Measurements from ENCODE around the gene PHF2. TPM values are rescaled to one million over a fixed set of nuclear protein-coding genes. Genes with fewer than 3 reads are reported as not detected.

The PHF2 gene
- polyA plus RNA-seq (ENCODE audit: insufficient read length in 12 of 12) = 10 to 100 TPM in 11 of 12 donors, not detected in 1; 29.8 to 41.0 (median 36.1) TPM
- long read RNA-seq, donor 1 = 0 reads
- long read RNA-seq, donor 2, full-length matches to known transcripts = 1 of 1 reads
- long read RNA-seq, donor 2, partial matches to known transcripts = 0 of 1 reads
- long read RNA-seq, donor 2, other reads (novel, unspliced or antisense) = 0 of 1 reads
- long read RNA-seq, donor 3 = 0 reads
- long read RNA-seq, donor 4 = 0 reads
- long read RNA-seq, donor 5 = 0 reads
- long read RNA-seq, donor 6 = 0 reads
- long read RNA-seq, donor 7 = 0 reads
- long read RNA-seq, donor 8, partial matches to known transcripts = 5 of 5 reads
- long read RNA-seq, donor 8, other reads (novel, unspliced or antisense) = 0 of 5 reads
- long read RNA-seq, donor 9 = 0 reads
- long read RNA-seq, donor 10 = 0 reads
- long read RNA-seq, donor 11, partial matches to known transcripts = 0 of 5 reads
- long read RNA-seq, donor 11, other reads (novel, unspliced or antisense) = 5 of 5 reads

DNA sequence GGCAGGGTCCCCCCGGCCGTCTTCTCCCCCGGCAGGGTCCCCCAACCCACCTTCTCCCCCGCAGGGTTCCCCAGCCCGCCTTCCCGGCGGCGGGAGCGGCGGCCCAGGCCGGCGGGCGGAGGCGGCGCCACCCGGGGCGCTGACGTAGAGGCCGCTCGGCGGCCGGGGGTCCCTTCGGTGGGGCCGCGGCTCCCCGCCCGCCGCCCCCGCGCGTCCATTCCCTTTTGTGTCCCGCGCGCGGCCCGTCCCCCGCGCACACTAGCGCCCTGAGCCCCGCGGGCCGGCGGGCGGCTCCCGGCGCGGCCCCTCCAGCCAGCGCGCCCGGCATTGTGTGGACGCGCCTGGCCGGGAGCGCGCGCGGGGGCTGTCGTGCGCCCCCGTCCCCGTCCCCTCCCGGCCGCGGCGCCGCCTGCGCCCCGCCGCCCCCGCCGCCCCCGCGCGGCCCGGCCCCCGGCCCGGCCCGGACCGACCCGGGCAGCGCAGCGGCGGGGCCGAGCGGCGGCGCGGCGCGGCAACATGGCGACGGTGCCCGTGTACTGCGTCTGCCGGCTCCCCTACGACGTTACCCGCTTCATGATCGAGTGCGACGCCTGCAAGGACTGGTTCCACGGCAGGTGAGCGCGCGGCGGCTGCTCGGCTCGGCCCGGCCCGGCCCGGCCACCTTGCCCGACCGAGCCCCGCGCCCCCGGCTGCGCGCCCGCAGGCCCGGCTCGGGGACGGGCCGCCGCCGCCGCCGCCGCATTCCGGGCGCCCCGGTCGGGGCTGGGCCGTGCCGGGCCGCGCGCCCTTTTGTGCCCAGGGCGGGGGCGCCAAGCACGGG, at the start of gene PHF2:
Gene PHF2 (plus strand): TSS at position 327 of the 820 bp plus-strand sequence. CDS start 190 bp downstream, at position 517.
- no peak for DNase-seq

GRCh38 chr9:93531374-93531773, 45.0 kb upstream of the PHF2 start:
- DNase-seq = no peak

GRCh38 chr9:93532141-93532540, 44.2 kb upstream of the PHF2 start:
- no peak for DNase-seq

- DNase-seq = no peak
Observed at GRCh38 chr9:93533863-93534262, 42.5 kb upstream of the PHF2 start.

DNA sequence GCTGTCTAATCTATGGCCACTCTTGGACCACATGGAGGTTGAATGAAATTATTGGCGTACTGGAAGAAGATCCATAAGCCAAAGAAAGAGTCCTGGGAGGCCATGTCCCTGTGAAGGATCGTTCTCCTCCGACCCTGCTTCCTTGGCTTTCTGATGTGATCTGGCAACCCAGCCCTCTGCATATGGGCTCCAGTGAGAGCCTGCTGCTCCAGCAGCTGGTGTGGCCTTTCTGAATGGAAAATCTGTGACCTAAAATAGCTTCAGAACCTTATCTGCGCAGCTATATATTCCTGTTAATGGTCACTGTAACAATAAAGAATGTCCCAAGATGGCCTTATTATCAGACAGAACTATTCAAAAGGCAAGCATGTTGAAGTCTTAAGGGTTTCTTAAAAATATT, 40.2 kb upstream of the PHF2 start:
- DNase-seq = no peak

- DNase-seq = no peak
Observed at GRCh38 chr9:93536874-93537273, 39.5 kb upstream of the PHF2 start.

DNA sequence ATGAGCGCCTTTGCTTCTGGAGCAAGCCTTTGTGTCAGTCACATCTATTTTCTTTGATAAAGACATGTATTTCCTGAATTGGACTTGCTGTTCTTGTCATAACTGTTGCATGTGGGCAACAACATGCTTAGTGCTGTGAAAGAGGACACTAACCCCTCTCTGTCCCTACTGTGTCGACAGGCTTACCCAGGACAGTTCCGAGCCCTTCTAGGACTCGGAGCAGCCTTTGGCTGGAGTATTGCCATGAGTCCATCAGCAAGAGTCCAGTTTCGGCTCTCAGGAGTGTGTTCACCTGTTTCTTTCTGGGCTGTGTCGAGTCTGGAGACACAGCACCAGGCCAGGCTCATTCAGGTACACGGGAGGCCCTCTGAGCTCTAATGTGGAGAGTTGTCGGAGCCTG, 36.1 kb upstream of the PHF2 start:
- no peak for DNase-seq

GRCh38 chr9:93541005-93541404, 35.4 kb upstream of the PHF2 start:
- no peak for DNase-seq

GRCh38 chr9:93541581-93542349, 34.6 kb upstream of the PHF2 start:
- DNase-seq = no peak

DNA sequence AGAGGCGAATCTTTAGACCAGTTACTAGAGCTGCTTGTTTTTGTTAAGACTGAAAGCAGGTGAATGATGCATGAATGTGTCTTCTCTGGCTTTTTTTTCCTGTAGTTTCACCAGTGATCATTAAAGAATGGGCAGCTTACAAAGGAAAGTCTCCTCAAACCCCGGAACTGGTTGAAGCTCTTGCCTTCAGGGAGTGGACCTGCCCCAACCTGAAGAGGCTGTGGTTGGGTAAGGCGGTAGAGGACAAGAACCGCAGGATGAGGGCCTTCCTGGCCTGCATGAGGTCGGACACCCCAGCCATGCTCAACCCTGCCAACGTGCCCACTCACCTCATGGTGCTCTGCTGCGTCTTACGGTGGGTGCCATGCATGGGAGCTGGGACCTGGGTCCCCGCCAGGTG, 33.3 kb upstream of the PHF2 start:
- DNase-seq = no peak

GRCh38 chr9:93546356-93546755, 30.0 kb upstream of the PHF2 start:
- no peak for DNase-seq

- no peak for DNase-seq
Observed at GRCh38 chr9:93549611-93550010, 26.8 kb upstream of the PHF2 start.

DNA sequence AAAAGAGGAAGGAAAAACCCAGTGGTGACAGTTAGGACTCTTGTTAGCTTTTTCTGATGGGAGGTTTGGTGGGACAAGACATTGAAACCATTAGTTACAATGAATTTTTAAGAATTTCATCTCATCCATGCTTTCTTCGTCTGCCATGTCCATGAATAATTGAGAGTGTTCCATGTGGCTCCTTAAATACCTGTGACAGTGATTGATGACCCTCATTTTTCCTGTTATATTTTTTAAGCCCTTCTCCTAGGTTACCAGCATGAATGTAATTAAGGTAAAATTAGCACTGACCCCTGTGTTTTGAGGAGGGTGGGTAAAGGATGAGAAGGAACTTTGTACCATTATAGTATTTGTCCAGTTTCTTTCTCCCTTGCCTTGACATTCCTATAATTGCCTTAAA, 23.5 kb upstream of the PHF2 start:
- DNase-seq = no peak

GRCh38 chr9:93555370-93555769, 21.0 kb upstream of the PHF2 start:
- DNase-seq = no peak

DNA sequence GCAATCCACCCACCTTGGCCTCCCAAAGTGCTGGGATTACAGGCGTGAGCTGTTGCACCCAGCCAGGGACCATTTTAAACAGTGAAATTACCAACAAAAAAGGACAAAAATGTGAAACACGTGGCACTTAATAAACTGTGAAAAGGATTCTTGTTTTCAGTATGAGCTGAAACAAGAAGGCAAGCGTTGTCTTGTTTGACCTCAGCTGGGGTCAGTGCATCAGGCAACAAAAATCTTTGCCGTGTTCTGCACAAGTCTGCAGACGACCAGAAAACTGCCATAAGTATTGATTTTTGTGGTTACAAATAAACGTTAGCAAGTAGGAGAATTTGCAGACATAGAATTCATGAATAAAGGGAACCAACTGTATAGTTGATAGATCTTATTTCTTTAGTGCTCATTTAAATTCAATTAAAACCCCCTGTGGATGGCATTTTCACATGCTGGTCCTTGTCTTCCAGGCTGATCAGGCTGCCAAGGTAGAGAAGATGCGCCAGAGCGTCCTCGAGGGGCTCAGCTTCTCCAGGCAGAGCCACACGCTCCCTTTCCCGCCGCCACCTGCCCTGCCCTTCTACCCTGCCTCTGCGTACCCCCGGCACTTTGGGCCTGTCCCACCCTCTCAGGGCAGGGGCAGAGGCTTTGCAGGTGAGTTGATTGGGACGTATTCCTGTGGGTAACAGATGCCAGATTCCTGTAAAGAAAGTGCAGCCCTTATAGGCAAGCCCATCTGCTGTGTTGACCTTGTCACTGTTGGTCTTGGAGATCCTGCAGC, 18.8 kb upstream of the PHF2 start:
- no peak for DNase-seq

- DNase-seq = no peak
Observed at GRCh38 chr9:93558503-93558902, 17.9 kb upstream of the PHF2 start.

- DNase-seq = no peak
Observed at GRCh38 chr9:93560991-93561390, 15.4 kb upstream of the PHF2 start.

- no peak for DNase-seq
Observed at GRCh38 chr9:93562157-93562556, 14.2 kb upstream of the PHF2 start.

GRCh38 chr9:93565089-93565488, 11.3 kb upstream of the PHF2 start:
- DNase-seq = no peak

DNA sequence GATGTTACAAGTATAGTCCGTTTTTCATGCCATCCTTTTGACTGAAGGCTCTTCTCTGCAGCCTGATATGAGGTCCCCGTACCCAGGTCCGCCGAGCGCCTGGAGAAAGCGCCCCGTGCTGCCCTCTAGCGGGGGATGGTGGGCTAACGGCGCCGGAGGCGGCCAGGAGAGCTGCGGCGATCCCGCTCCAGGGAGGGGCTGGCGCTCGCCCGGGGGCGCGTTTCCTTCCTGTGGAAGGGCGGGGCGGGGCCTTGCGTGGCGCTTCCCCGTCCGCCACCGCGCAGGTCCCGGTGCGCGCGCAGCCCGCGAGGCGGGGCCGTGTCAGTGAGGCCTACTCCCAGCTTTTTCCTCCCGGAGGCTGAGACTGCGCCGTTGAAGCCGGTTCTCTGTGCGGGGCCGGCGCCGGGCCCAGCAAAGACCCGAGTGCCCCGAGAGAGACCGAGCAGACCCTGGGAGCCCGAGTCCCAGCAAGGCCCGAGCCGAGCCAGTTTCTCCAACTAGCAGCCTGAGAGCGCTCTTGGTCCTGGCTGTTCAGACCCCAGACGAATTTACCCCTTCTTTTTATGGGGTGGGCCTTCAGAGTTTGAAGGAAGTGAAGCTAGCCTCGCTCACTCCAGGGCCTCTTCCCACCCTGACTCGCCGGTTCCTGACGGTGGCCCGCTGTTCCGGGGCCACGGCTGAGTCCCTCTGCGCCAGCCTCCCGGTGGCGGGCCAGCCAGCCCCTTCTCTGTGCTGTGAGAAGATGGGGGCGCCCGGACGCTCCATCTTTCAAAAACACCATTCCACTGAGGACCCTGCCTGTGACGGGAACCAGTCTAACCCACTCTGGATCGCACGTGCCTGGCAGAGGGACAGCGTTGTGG, 9.7 kb upstream of the PHF2 start:
- peak; percentile 97 for DNase-seq

Measured in muscle of arm (tissue), 14 donors.